SK-N-SH treated with all-trans-retinoic acid at 6 μM for 48 hours (cell line): ENCODE results near the gene TMEM203.

ENCODE experiments used
- ARNTL ChIP-seq: fragments of 450-650 bp; formaldehyde crosslinking; IDR thresholded peaks from 2 replicates; pipeline ENCODE4 v1.5.0; 2020; ENCODE audit warnings: low read depth, mild to moderate bottlenecking, moderate library complexity, borderline replicate concordance
- BACH2 ChIP-seq: fragments of 250-450 bp; sonication (Bioruptor Pico); IDR thresholded peaks from 2 replicates; pipeline ENCODE4 v1.9.0; 2021; ENCODE audit warnings: mild to moderate bottlenecking, borderline replicate concordance
- CSDC2 ChIP-seq: fragments of 250-450 bp; sonication (Bioruptor Pico); IDR thresholded peaks from 2 replicates; pipeline ENCODE4 v1.5.0; 2020; ENCODE audit warnings: mild to moderate bottlenecking, moderate library complexity
- GLIS3 ChIP-seq: fragments of 250-450 bp; sonication (Bioruptor Pico); IDR thresholded peaks from 2 replicates; pipeline ENCODE4 v1.5.0; 2020; ENCODE audit warnings: mild to moderate bottlenecking, moderate library complexity
- SNAI2 ChIP-seq: fragments of 250-450 bp; sonication (Bioruptor Pico); IDR thresholded peaks from 2 replicates; pipeline ENCODE4 v1.5.0; 2020; ENCODE audit warnings: mild to moderate bottlenecking, moderate library complexity
- ZC3H10 ChIP-seq: fragments of 250-450 bp; sonication (Bioruptor Pico); IDR thresholded peaks from 2 replicates; pipeline ENCODE4 v1.5.1; 2021; ENCODE audit warnings: mild to moderate bottlenecking, moderate library complexity
- ZFP3 ChIP-seq: fragments of 250-450 bp; sonication (Bioruptor Pico); IDR thresholded peaks from 2 replicates; pipeline ENCODE4 v1.5.0; 2020; ENCODE audit warnings: mild to moderate bottlenecking, moderate library complexity
- ZFP30 ChIP-seq: fragments of 450-650 bp; formaldehyde crosslinking; IDR thresholded peaks from 2 replicates; pipeline ENCODE4 v1.5.0; 2022; ENCODE audit warnings: mild to moderate bottlenecking, moderate library complexity
- ZNF70 ChIP-seq: fragments of 450-650 bp; formaldehyde crosslinking; IDR thresholded peaks from 2 replicates; pipeline ENCODE4 v1.5.0; 2020; ENCODE audit warnings: mild to moderate bottlenecking, moderate library complexity
- TF ChIP-seq, protein P1 (sequence below): fragments of 250-450 bp; sonication (Bioruptor Pico); IDR thresholded peaks from 2 replicates; pipeline ENCODE4 v1.8.0; 2020; ENCODE audit warnings: mild to moderate bottlenecking, moderate library complexity, borderline replicate concordance
- TF ChIP-seq, protein P2 (sequence below): fragments of 250-450 bp; sonication (Bioruptor Pico); IDR thresholded peaks from 2 replicates; pipeline ENCODE4 v1.8.0; 2021; ENCODE audit warnings: low read depth, mild to moderate bottlenecking, moderate library complexity, borderline replicate concordance
- TF ChIP-seq, protein P3 (sequence below): fragments of 250-450 bp; sonication (Bioruptor Pico); IDR thresholded peaks from 2 replicates; pipeline ENCODE4 v1.5.0; 2020; ENCODE audit warnings: mild to moderate bottlenecking, moderate library complexity
- TF ChIP-seq, protein P4 (sequence below): fragments of 250-450 bp; sonication (Bioruptor Pico); IDR thresholded peaks from 2 replicates; pipeline ENCODE4 v1.5.1; 2020; ENCODE audit warnings: low read depth, mild to moderate bottlenecking, moderate library complexity

GRCh38 chr9:137218754-137219271, 13.4 kb upstream of the TMEM203 start:
- TF ChIP-seq ARNTL = no peak
- TF ChIP-seq, protein P1, sequence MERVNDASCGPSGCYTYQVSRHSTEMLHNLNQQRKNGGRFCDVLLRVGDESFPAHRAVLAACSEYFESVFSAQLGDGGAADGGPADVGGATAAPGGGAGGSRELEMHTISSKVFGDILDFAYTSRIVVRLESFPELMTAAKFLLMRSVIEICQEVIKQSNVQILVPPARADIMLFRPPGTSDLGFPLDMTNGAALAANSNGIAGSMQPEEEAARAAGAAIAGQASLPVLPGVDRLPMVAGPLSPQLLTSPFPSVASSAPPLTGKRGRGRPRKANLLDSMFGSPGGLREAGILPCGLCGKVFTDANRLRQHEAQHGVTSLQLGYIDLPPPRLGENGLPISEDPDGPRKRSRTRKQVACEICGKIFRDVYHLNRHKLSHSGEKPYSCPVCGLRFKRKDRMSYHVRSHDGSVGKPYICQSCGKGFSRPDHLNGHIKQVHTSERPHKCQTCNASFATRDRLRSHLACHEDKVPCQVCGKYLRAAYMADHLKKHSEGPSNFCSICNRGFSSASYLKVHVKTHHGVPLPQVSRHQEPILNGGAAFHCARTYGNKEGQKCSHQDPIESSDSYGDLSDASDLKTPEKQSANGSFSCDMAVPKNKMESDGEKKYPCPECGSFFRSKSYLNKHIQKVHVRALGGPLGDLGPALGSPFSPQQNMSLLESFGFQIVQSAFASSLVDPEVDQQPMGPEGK (CRISPR knock-in tag) = no peak
- no peak for TF ChIP-seq ZFP30 (CRISPR knock-in tag)
- TF ChIP-seq CSDC2 (CRISPR knock-in tag) = no peak
- TF ChIP-seq, protein P2, sequence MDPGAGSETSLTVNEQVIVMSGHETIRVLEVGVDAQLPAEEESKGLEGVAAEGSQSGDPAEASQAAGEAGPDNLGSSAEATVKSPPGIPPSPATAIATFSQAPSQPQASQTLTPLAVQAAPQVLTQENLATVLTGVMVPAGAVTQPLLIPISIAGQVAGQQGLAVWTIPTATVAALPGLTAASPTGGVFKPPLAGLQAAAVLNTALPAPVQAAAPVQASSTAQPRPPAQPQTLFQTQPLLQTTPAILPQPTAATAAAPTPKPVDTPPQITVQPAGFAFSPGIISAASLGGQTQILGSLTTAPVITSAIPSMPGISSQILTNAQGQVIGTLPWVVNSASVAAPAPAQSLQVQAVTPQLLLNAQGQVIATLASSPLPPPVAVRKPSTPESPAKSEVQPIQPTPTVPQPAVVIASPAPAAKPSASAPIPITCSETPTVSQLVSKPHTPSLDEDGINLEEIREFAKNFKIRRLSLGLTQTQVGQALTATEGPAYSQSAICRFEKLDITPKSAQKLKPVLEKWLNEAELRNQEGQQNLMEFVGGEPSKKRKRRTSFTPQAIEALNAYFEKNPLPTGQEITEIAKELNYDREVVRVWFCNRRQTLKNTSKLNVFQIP (CRISPR knock-in tag) = no peak
- TF ChIP-seq ZNF70 = no peak
- TF ChIP-seq ZC3H10 (CRISPR knock-in tag) = no peak
- no peak for TF ChIP-seq BACH2 (CRISPR knock-in tag)
- TF ChIP-seq ZFP3 (CRISPR knock-in tag) = no peak
- TF ChIP-seq GLIS3 (CRISPR knock-in tag) = no peak
- TF ChIP-seq SNAI2 = no peak
- TF ChIP-seq, protein P3, sequence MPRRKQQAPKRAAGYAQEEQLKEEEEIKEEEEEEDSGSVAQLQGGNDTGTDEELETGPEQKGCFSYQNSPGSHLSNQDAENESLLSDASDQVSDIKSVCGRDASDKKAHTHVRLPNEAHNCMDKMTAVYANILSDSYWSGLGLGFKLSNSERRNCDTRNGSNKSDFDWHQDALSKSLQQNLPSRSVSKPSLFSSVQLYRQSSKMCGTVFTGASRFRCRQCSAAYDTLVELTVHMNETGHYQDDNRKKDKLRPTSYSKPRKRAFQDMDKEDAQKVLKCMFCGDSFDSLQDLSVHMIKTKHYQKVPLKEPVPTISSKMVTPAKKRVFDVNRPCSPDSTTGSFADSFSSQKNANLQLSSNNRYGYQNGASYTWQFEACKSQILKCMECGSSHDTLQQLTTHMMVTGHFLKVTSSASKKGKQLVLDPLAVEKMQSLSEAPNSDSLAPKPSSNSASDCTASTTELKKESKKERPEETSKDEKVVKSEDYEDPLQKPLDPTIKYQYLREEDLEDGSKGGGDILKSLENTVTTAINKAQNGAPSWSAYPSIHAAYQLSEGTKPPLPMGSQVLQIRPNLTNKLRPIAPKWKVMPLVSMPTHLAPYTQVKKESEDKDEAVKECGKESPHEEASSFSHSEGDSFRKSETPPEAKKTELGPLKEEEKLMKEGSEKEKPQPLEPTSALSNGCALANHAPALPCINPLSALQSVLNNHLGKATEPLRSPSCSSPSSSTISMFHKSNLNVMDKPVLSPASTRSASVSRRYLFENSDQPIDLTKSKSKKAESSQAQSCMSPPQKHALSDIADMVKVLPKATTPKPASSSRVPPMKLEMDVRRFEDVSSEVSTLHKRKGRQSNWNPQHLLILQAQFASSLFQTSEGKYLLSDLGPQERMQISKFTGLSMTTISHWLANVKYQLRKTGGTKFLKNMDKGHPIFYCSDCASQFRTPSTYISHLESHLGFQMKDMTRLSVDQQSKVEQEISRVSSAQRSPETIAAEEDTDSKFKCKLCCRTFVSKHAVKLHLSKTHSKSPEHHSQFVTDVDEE (CRISPR knock-in tag) = no peak
- TF ChIP-seq, protein P4, sequence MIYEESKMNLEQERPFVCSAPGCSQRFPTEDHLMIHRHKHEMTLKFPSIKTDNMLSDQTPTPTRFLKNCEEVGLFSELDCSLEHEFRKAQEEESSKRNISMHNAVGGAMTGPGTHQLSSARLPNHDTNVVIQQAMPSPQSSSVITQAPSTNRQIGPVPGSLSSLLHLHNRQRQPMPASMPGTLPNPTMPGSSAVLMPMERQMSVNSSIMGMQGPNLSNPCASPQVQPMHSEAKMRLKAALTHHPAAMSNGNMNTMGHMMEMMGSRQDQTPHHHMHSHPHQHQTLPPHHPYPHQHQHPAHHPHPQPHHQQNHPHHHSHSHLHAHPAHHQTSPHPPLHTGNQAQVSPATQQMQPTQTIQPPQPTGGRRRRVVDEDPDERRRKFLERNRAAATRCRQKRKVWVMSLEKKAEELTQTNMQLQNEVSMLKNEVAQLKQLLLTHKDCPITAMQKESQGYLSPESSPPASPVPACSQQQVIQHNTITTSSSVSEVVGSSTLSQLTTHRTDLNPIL (CRISPR knock-in tag) = no peak
